CD8-positive, alpha-beta memory T cell (primary cell): ENCODE measurements around the gene FXYD5. TPM values are rescaled to one million over a fixed set of nuclear protein-coding genes. Genes with fewer than 3 reads are reported as not detected.

Experiments
- CTCF ChIA-PET: fragments of 350-600 bp; sonication (Branson Sonifier 250); formaldehyde crosslinking; loops from one replicate; lab custom pipeline; 2021; ENCODE audit warnings: antibody characterized with exemption; lab: Charles Lee
- POLR2A ChIA-PET: fragments of 350-600 bp; sonication (Branson Sonifier 250); formaldehyde crosslinking; loops from one replicate; lab custom pipeline; 2021; ENCODE audit warnings: antibody characterized with exemption; lab: Charles Lee
- DNase-seq, 5 donors: peaks; one replicate each; pipeline versions ENCODE4 v3.0.0 to v3.0.0-alpha.2; 2020 to 2022; ENCODE audit warnings: mixed read lengths in 1 of 5
- H3K27ac ChIP-seq: one replicate; pipeline ENCODE4 v1.7.0; 2013; ENCODE audit warnings: low read depth, mild to moderate bottlenecking, low read length, moderate library complexity
- H3K27me3 ChIP-seq: 2 replicates; pipeline ENCODE4 v1.7.0; 2013; ENCODE audit warnings: low read length, mild to moderate bottlenecking; ENCODE audit not compliant: insufficient read depth, poor library complexity, severe bottlenecking
- H3K36me3 ChIP-seq: 2 replicates; pipeline ENCODE4 v1.7.0; 2013; ENCODE audit warnings: mild to moderate bottlenecking, low read length, moderate library complexity; ENCODE audit not compliant: insufficient read depth
- H3K4me1 ChIP-seq: 2 replicates; pipeline ENCODE4 v1.7.0; 2013; ENCODE audit warnings: mild to moderate bottlenecking, low read length, moderate library complexity; ENCODE audit not compliant: insufficient read depth
- H3K4me3 ChIP-seq: 2 replicates; pipeline ENCODE4 v1.7.0; 2013; ENCODE audit warnings: mild to moderate bottlenecking, low read length
- H3K9me3 ChIP-seq: 2 replicates; pipeline ENCODE4 v1.7.0; 2013; ENCODE audit warnings: mild to moderate bottlenecking, low read length
- H3K27ac Mint-ChIP-seq, 8 donors: one replicate each; pipeline ENCODE4 v1.8.0; 2020 to 2021; ENCODE audit warnings: mixed read lengths in 8 of 8, mild to moderate bottlenecking in 6 of 8, inconsistent platforms in 3 of 8, moderate library complexity in 3 of 8
- H3K27me3 Mint-ChIP-seq, 2 donors: one replicate each; pipeline ENCODE4 v1.8.0; 2020 to 2021; ENCODE audit warnings: mixed read lengths in 2 of 2, mild to moderate bottlenecking in 1 of 2, moderate library complexity in 1 of 2
- H3K36me3 Mint-ChIP-seq, 3 donors: one replicate each; pipeline ENCODE4 v1.8.0; 2020 to 2021; ENCODE audit warnings: mixed read lengths in 3 of 3, inconsistent platforms in 1 of 3, mild to moderate bottlenecking in 1 of 3
- H3K4me1 Mint-ChIP-seq, 3 donors: one replicate each; pipeline ENCODE4 v1.8.0; 2020 to 2021; ENCODE audit warnings: mixed read lengths in 3 of 3, inconsistent platforms in 1 of 3, mild to moderate bottlenecking in 1 of 3
- H3K4me3 Mint-ChIP-seq, 7 donors: one replicate each; pipeline ENCODE4 v1.8.0; 2020 to 2021; ENCODE audit warnings: mixed read lengths in 7 of 7, mild to moderate bottlenecking in 6 of 7, moderate library complexity in 4 of 7, inconsistent platforms in 2 of 7
- H3K9me3 Mint-ChIP-seq, 5 donors: one replicate each; pipeline ENCODE4 v1.8.0; 2020 to 2022; ENCODE audit warnings: mixed read lengths in 5 of 5, mild to moderate bottlenecking in 3 of 5, moderate library complexity in 2 of 5, inconsistent platforms in 1 of 5
- polyA plus RNA-seq: library from polyadenylated mRNA; unstranded; fragments of 300-500 nt; fragmentation: Illumina TruSeq; gene quantifications from one replicate; pipeline ENCODE4 v1.2.3, GENCODE V29; 2021
- total RNA-seq, 2 experiments: library from RNA; stranded (reverse); gene quantifications; one replicate each; pipeline ENCODE4 v1.2.3, GENCODE V29; 2021

FXYD5 gene
- total and polyA plus RNA-seq, 3 experiments from 2014 or later, result 295 to 560 (median 295) TPM

DNA sequence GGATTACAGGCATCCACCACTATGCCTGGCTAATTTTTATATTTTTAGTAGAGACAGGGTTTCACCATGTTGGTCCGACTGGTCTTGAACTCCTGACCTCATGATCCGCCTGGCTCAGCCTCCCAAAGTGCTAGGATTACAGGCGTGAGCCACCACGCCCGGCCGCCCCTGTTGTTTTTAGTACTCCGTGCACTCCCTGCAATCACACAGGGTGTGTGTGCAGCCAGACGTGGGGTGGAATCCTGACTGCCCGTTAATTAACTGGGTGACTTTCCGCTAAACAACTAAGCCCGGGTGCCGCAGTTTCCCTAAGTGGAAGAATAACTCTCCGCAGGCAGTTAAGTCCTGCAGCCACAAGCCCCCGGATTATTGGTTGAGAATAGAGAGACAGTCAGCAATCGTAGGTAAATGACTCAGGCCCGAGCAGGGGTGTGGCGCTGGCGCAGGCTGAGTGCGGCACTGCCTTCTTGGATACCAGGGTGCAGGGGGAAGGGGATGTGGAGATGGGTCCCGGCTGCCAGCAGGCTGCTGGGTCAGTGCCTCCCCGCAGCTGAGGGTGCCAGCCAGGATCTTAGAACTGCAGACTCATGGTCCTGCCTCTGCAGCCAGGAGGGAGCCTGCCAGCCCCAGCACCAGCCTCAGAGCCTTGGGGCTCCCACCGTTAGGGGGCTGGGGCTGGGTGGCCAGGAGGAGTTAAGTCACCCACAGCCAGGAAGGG lies 45.0 kb upstream of the FXYD5 start:
- Histone ChIP-seq H3K4me1 (peaks cover 3% of the 10 kb centered on the region), H3K36me3 (no peaks in the 10 kb centered on the region), H3K27ac (no peak overlapping the region), H3K9me3 (no peaks in the 10 kb centered on the region), H3K27me3 (no peaks in the 10 kb centered on the region), H3K4me3 (no peak overlapping the region)
- Mint-ChIP-seq H3K36me3 (no peaks in the 10 kb centered on the region), H3K27me3 (peaks cover 4 to 11% of the 10 kb centered on the region in 2 donors), H3K9me3 (no peaks in the 10 kb centered on the region), H3K4me1 (peaks cover 2 to 3% (median 2%) of the 10 kb centered on the region in 3 donors), H3K27ac (peak overlapping the region in 1 of 8 donors; percentile 24), H3K4me3 (no peak overlapping the region)
- DNase-seq, result no peak
- ChIA-PET POLR2A (no interaction called here), CTCF (interaction anchor here (0.6 kb wide), 1 partner anchor 108 kb away, joined by 3 read pairs; no protein-coding TSS in a partner anchor)

DNA sequence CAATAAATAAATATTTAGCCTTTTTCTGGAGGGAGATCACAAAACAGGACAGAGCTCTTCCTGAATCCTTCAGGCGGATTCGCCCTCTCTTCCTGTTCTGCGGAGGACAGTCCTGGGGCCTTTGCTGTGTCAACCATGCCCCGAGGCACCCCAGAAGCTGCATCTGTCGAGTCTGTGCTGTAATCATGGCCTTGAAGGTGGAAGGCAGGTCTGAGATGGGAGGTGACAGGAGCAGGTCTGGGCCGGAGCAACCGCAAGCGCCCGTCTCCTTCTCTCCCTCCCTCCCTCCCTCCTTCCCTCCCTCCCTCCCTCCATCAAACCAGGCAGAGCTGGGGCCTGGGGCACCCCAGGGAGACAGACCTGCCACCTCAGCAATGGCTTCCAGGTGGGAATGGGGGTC lies 43.6 kb upstream of the FXYD5 start:
- POLR2A ChIA-PET, result no interaction called here
- no peak for DNase-seq

DNA sequence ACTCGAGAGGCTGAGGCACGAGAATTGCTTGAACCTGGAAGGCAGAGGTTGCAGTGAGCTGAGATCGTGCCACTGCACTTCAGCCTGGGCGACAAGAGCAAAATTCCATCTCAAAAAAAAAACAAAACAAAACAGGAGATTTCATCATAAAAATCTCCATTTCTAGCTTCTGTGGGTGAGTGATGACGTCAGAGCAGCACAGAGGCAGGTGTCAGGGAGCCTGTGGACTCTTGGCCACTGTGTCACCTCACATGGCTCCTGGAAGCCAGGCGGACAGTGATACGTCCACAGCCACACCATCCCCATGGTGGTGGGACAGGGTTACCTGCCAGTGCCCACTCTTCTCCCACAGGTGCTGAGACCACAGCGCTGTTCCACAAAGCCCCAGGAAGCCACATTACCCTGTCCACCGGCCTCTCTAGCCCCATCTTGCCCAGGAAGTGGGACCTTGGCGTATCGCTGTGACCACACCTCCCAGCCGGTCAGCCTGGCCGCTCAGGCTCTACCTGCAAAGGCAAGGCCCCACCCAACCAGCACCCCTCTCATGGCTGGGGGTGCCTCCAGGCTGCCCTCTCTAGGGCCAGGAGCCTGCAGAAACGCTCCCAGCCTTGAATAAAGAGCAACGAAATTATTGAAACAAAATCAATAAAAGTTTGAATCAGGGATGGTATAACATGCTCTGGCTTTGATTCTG lies 41.4 kb upstream of the FXYD5 start:
- H3K4me3 Mint-ChIP-seq, result no peak overlapping the region
- peaks cover 8% of the 10 kb centered on the region for H3K4me1 ChIP-seq
- H3K27me3 Mint-ChIP-seq, result peaks cover 5 to 11% of the 10 kb centered on the region in 2 donors
- POLR2A ChIA-PET, result no interaction called here
- no peak overlapping the region for H3K4me3 ChIP-seq
- H3K4me1 Mint-ChIP-seq, result peaks cover 5 to 6% (median 5%) of the 10 kb centered on the region in 3 donors
- CTCF ChIA-PET, result no interaction called here
- H3K27ac Mint-ChIP-seq, result peak overlapping the region in 1 of 8 donors; percentile 38
- no peaks in the 10 kb centered on the region for H3K36me3 ChIP-seq
- H3K9me3 Mint-ChIP-seq, result no peaks in the 10 kb centered on the region
- DNase-seq, result no peak
- H3K27me3 ChIP-seq, result no peaks in the 10 kb centered on the region
- no peaks in the 10 kb centered on the region for H3K9me3 ChIP-seq
- H3K27ac ChIP-seq, result no peak overlapping the region
- peaks cover 0 to 2% (median 0%) of the 10 kb centered on the region in 3 donors for H3K36me3 Mint-ChIP-seq

More for the DNA sequence above, 43.6 kb upstream of the FXYD5 start:
- no peaks in the 10 kb centered on the region for H3K36me3 ChIP-seq
- H3K27me3 Mint-ChIP-seq, result peaks cover 5 to 11% of the 10 kb centered on the region in 2 donors
- no peak overlapping the region for H3K27ac ChIP-seq
- no peaks in the 10 kb centered on the region for H3K9me3 ChIP-seq
- H3K4me1 ChIP-seq, result peaks cover 8% of the 10 kb centered on the region
- H3K27me3 ChIP-seq, result no peaks in the 10 kb centered on the region
- H3K4me3 Mint-ChIP-seq, result no peak overlapping the region
- H3K9me3 Mint-ChIP-seq, result no peaks in the 10 kb centered on the region
- no peaks in the 10 kb centered on the region for H3K36me3 Mint-ChIP-seq
- H3K4me3 ChIP-seq, result no peak overlapping the region
- H3K27ac Mint-ChIP-seq, result no peak overlapping the region
- CTCF ChIA-PET, result interaction anchor here (1.4 kb wide), 2 partner anchors 30 to 105 kb away, joined by 4 read pairs; no protein-coding TSS in a partner anchor
- peaks cover 5 to 6% (median 5%) of the 10 kb centered on the region in 3 donors for H3K4me1 Mint-ChIP-seq

- Histone ChIP-seq H3K27me3 (no peaks in the 10 kb centered on the region), H3K36me3 (no peaks in the 10 kb centered on the region), H3K4me1 (peaks cover 8% of the 10 kb centered on the region), H3K4me3 (no peak overlapping the region), H3K27ac (no peak overlapping the region), H3K9me3 (no peaks in the 10 kb centered on the region)
- H3K4me1 Mint-ChIP-seq, result peaks cover 5 to 6% (median 5%) of the 10 kb centered on the region in 3 donors
- peak; percentile 41 to 78 (median 56) for DNase-seq
- POLR2A ChIA-PET, result no interaction called here
- H3K27me3 Mint-ChIP-seq, result peaks cover 5 to 8% of the 10 kb centered on the region in 2 donors
- H3K27ac Mint-ChIP-seq, result peak overlapping the region in 1 of 8 donors; percentile 74
- H3K4me3 Mint-ChIP-seq, result peak overlapping the region in 2 of 7 donors; percentile 32 to 65
- CTCF ChIA-PET, result interaction anchor here (0.9 to 1.6 kb wide), 8 partner anchors 10 to 160 kb away, joined by 3 to 6 read pairs (median 4); partner anchors contain the start of gene LGI4
- peaks cover 0 to 2% (median 0%) of the 10 kb centered on the region in 3 donors for H3K36me3 Mint-ChIP-seq
- H3K9me3 Mint-ChIP-seq, result no peaks in the 10 kb centered on the region
These were observed 40.0 kb upstream of the FXYD5 start for GRCh38 chr19:35114353-35115176.

DNA sequence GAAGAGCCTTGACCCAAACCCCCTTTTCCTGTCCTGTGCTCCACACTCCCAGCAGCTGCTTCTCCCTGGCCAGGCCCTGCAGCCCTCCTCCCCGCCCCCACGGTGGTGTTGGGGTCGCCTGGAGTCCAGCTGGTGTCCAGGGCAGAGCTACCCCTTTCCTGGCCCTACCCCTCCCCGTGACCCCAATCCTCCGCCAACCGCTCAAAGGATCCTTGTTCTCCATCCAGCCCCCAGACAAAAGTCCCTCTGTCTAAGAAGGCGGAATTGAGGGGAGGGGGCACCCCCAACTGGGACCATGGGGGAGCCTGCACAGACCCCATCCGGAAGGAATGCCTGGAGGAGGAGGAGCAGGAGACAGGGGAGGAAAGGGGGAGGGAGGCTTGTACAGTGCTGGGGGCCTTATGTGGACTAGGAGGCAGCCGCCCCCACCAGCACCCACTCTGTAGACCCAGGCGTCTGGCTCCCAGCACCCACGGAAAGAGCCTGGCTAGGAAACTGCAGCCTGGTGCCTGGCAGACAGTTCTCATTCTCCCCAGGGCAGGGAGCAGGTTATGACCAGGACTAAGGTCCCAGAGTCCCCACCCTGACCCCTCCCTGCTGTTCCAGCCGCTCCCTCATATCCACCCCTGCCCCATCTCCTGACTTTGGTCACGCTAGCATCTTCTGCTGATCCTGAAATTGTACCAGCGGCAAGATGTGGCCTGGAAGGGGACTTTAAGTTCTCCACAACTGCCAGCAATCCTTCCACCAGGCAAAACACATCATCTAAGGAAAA lies 39.2 kb upstream of the FXYD5 start, which contains the start of gene FXYD3:
Gene FXYD3, plus strand, starts transcription at position 647 of the 775 bp plus-strand sequence. CDS start 3,554 bp downstream, outside the sequence.
- peaks cover 5 to 8% of the 10 kb centered on the region in 2 donors for H3K27me3 Mint-ChIP-seq
- Histone ChIP-seq H3K27ac (no peak within 1 kb of the TSS), H3K4me3 (no peak within 1 kb of the TSS), H3K36me3 (no peaks in the 10 kb centered on the region), H3K27me3 (no peaks in the 10 kb centered on the region), H3K9me3 (no peaks in the 10 kb centered on the region), H3K4me1 (peaks cover 8% of the 10 kb centered on the region)
- peaks cover 5 to 6% (median 5%) of the 10 kb centered on the region in 3 donors for H3K4me1 Mint-ChIP-seq
- POLR2A ChIA-PET, result no interaction called here
- peaks cover 0 to 2% (median 0%) of the 10 kb centered on the region in 3 donors for H3K36me3 Mint-ChIP-seq
- no peak for DNase-seq
- peak within 1 kb of the TSS in 2 of 7 donors; percentile 32 to 65 for H3K4me3 Mint-ChIP-seq
- peak within 1 kb of the TSS in 3 of 8 donors; percentile 46 to 74 (median 66) for H3K27ac Mint-ChIP-seq
- no peaks in the 10 kb centered on the region for H3K9me3 Mint-ChIP-seq
- CTCF ChIA-PET, result interaction anchor here (0.9 to 1.7 kb wide), 10 partner anchors 9 to 159 kb away, joined by 3 to 6 read pairs (median 4); partner anchors contain the start of gene LGI4

DNA sequence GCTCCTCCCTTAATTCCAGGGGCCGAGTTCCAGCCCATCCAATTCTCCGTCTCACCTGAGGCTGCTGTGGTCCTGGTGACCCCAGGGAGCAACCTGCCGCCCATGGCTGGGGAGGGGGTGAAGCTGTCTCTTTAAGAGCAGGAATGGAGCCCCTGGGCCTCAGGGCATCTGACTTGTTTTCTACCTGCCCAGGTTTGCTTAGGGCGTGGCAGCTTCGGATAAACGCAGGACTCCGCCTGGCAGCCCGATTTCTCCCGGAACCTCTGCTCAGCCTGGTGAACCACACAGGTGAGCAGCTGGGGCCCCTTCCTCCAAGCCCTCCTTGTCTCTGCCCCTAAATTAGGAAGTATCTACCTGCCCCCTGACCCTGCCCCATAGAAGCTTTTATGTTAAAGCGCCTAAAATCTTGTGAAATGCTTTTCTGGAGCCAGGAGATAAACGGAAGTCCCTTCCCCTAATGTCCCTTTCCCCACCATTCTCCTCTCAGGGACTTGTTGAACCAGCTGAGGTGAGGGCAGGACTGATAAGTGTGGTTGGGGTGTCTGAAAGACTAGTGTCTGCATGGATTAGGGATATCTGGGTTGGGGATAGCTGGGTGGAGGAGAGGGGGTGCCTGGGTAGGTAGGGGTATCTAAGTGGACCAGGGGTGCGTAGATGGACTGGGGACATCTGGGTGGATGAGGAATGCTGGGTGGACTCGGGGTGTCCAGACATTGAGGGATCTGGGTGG lies 38.3 kb upstream of the FXYD5 start:
- no peaks in the 10 kb centered on the region for H3K9me3 ChIP-seq
- H3K27me3 Mint-ChIP-seq, result peaks cover 4 to 5% of the 10 kb centered on the region in 2 donors
- peak overlapping the region in 2 of 8 donors; percentile 44 to 46 for H3K27ac Mint-ChIP-seq
- no peak overlapping the region for H3K4me3 ChIP-seq
- H3K36me3 Mint-ChIP-seq, result peaks cover 0 to 2% (median 0%) of the 10 kb centered on the region in 3 donors
- DNase-seq, result no peak
- POLR2A ChIA-PET, result no interaction called here
- H3K27me3 ChIP-seq, result no peaks in the 10 kb centered on the region
- peaks cover 5 to 6% (median 5%) of the 10 kb centered on the region in 3 donors for H3K4me1 Mint-ChIP-seq
- H3K27ac ChIP-seq, result no peak overlapping the region
- CTCF ChIA-PET, result interaction anchor here (1.7 to 1.8 kb wide), 3 partner anchors 25 to 72 kb away, joined by 4 to 5 read pairs (median 5); no protein-coding TSS in a partner anchor
- H3K9me3 Mint-ChIP-seq, result no peaks in the 10 kb centered on the region
- H3K36me3 ChIP-seq, result no peaks in the 10 kb centered on the region
- no peak overlapping the region for H3K4me3 Mint-ChIP-seq
- H3K4me1 ChIP-seq, result peaks cover 8% of the 10 kb centered on the region
